OCI-LY1 (cell line): ENCODE data around the gene HOXC13.

Experiments used
- EZH2 ChIP-seq: fragments of 200-600 bp; sonication (generic), shearing (Covaris generic); IDR thresholded peaks from 2 replicates; pipeline ENCODE4 v1.8.0; 2017; ENCODE audit warnings: borderline replicate concordance, mixed run types, mild to moderate bottlenecking, antibody characterized with exemption, low read length, moderate library complexity, mixed read lengths
- TF ChIP-seq, protein P1 (sequence below): fragments of 200-600 bp; sonication (generic), shearing (Covaris generic); IDR thresholded peaks from 2 replicates; pipeline ENCODE4 v1.5.1; 2017; ENCODE audit warnings: mild to moderate bottlenecking, antibody characterized with exemption, low read length, moderate library complexity, mixed read lengths

DNA sequence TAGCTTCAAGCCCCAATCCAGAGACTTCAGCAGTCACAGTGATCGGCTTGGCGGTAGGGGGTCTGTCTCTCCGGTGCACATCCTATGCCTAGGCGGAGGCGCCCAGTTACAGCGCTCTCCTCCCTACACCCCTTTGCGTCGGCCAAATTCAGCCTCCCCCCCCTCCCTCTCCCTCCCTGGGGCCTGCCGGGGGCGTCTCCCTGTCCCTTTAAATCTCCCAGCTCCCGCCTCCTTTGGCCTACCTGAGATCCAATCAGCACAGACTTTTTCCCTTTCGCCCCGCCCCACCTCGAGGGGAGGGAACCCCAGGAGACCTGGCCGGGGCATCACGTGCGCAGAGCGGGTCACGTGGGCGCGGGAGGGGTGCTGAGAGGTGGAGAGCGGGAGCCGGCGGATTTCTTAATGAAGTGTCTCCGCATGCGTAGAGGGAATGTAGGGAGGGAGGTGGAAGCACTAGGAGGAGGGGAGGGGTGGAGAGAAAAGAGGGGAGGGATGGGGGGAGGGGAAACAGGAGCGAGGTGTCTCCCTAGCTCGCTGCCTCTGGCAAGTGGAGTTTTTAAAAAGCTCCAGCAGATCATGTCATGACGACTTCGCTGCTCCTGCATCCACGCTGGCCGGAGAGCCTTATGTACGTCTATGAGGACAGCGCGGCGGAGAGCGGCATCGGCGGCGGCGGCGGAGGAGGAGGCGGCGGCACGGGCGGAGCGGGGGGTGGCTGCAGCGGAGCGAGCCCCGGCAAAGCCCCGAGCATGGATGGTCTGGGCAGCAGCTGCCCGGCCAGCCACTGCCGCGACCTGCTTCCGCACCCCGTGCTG lies at the start of gene HOXC13:
- TF ChIP-seq, protein P1, sequence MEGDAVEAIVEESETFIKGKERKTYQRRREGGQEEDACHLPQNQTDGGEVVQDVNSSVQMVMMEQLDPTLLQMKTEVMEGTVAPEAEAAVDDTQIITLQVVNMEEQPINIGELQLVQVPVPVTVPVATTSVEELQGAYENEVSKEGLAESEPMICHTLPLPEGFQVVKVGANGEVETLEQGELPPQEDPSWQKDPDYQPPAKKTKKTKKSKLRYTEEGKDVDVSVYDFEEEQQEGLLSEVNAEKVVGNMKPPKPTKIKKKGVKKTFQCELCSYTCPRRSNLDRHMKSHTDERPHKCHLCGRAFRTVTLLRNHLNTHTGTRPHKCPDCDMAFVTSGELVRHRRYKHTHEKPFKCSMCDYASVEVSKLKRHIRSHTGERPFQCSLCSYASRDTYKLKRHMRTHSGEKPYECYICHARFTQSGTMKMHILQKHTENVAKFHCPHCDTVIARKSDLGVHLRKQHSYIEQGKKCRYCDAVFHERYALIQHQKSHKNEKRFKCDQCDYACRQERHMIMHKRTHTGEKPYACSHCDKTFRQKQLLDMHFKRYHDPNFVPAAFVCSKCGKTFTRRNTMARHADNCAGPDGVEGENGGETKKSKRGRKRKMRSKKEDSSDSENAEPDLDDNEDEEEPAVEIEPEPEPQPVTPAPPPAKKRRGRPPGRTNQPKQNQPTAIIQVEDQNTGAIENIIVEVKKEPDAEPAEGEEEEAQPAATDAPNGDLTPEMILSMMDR = no peak
- no peak for TF ChIP-seq EZH2
